OCI-LY7 (cell line): Measurements from ENCODE around the gene PPIG. TPM values are rescaled to one million over a fixed set of nuclear protein-coding genes. Genes with fewer than 3 reads are reported as not detected.
"Not testable (repeated sequence)": the region's sequence is repeated elsewhere in the genome, so short reads cannot be mapped to it uniquely, and the experiment has no call there.

ENCODE experiments used
- BruUV-seq: library from RNA; stranded (reverse); fragments of 400-500 nt; replicated peaks from 2 replicates; lab custom pipeline; 2021; lab: Mats Ljungman, UMichigan
- CTCF ChIA-PET: fragments of 300-600 bp; sonication (Branson Sonifier 250); formaldehyde crosslinking; loops from one replicate; lab custom pipeline; 2022; ENCODE audit warnings: antibody characterized with exemption; ENCODE audit not compliant: unreplicated experiment; lab: Charles Lee
- POLR2A ChIA-PET: fragments of 300-600 bp; sonication (Branson Sonifier 250); formaldehyde crosslinking; loops from one replicate; lab custom pipeline; 2022; ENCODE audit warnings: antibody characterized with exemption; lab: Charles Lee
- DNase-seq: peaks from one replicate; pipeline ENCODE4 v3.0.0-alpha.2; 2015; ENCODE audit warnings: low spot score
- H2AFZ ChIP-seq: fragments of 200-600 bp; sonication (generic), shearing (Covaris generic); 2 replicates; pipeline ENCODE4 v1.6.1; 2014; ENCODE audit warnings: mild to moderate bottlenecking, antibody characterized with exemption, low read length, moderate library complexity
- H3K27ac ChIP-seq: fragments of 200-600 bp; sonication (generic); 2 replicates; pipeline ENCODE4 v1.5.1; 2014; ENCODE audit warnings: mixed run types, low read depth, mild to moderate bottlenecking, moderate library complexity, low read length, inconsistent platforms; ENCODE audit not compliant: poor library complexity, severe bottlenecking
- H3K36me3 ChIP-seq: fragments of 200-600 bp; sonication (generic); 2 replicates; pipeline ENCODE4 v1.6.1; 2014; ENCODE audit warnings: mild to moderate bottlenecking, antibody characterized with exemption, low read length, moderate library complexity, mixed read lengths; ENCODE audit not compliant: insufficient read depth
- H3K4me1 ChIP-seq: fragments of 200-600 bp; sonication (generic); 2 replicates; pipeline ENCODE4 v1.5.1; 2014; ENCODE audit warnings: mild to moderate bottlenecking, low read length; ENCODE audit not compliant: insufficient read depth, poor library complexity, severe bottlenecking
- H3K4me2 ChIP-seq: fragments of 200-600 bp; sonication (generic); 2 replicates; pipeline ENCODE4 v1.6.1; 2014; ENCODE audit warnings: mild to moderate bottlenecking, low read length
- H3K4me3 ChIP-seq: fragments of 200-600 bp; sonication (generic); 2 replicates; pipeline ENCODE4 v1.5.1; 2014; ENCODE audit warnings: mild to moderate bottlenecking, low read depth, low read length; ENCODE audit not compliant: poor library complexity, severe bottlenecking
- H3K79me2 ChIP-seq: fragments of 200-600 bp; sonication (generic); 2 replicates; pipeline ENCODE4 v1.6.1; 2016; ENCODE audit warnings: low read depth, mild to moderate bottlenecking, low read length, moderate library complexity, mixed read lengths; ENCODE audit not compliant: insufficient read depth
- H3K9me2 ChIP-seq: fragments of 200-600 bp; sonication (generic); 2 replicates; pipeline ENCODE4 v1.6.1; 2016; ENCODE audit warnings: mild to moderate bottlenecking, low read length, mixed read lengths; ENCODE audit not compliant: insufficient read depth
- H3K9me3 ChIP-seq: fragments of 200-600 bp; sonication (generic); 2 replicates; pipeline ENCODE4 v1.6.1; 2014; ENCODE audit warnings: mild to moderate bottlenecking, mixed run types, low read length, mixed read lengths
- H4K20me1 ChIP-seq: fragments of 200-600 bp; sonication (generic); 2 replicates; pipeline ENCODE4 v1.6.1; 2014; ENCODE audit warnings: mild to moderate bottlenecking, antibody characterized with exemption, low read length, moderate library complexity, mixed read lengths; ENCODE audit not compliant: insufficient read depth
- EZH2phosphoT487 ChIP-seq: fragments of 200-600 bp; sonication (generic); IDR thresholded peaks from 2 replicates; pipeline ENCODE4 v1.6.1; 2018; ENCODE audit warnings: low read depth, borderline replicate concordance, mild to moderate bottlenecking, mixed run types, antibody characterized with exemption, low read length, moderate library complexity, mixed read lengths
- intact Hi-C: fragments of 100-400 bp; cut with micrococcal nuclease; formaldehyde crosslinking; loops from one replicate; pipeline ENCODE4 v1.10.0; 2022; ENCODE audit not compliant: unreplicated experiment
- total RNA-seq, 2 experiments: library from RNA; depleted of rRNA in 1 of 2; stranded (reverse); fragments of >200 nt in 1 of 2; shearing (Covaris generic) in 1 of 2; gene quantifications; 2 replicates each; pipeline ENCODE4 v1.2.3, GENCODE V29; 2014 to 2022
- TF ChIP-seq, protein P1 (sequence below): fragments of 200-600 bp; sonication (generic); conservative IDR thresholded peaks from 2 replicates; pipeline ENCODE4 v1.5.1; 2014; ENCODE audit warnings: mild to moderate bottlenecking, antibody characterized with exemption, low read length, moderate library complexity, mixed read lengths

The PPIG gene
- total RNA-seq, 2 experiments from 2014 or later: 33.5 to 65.7 TPM

DNA sequence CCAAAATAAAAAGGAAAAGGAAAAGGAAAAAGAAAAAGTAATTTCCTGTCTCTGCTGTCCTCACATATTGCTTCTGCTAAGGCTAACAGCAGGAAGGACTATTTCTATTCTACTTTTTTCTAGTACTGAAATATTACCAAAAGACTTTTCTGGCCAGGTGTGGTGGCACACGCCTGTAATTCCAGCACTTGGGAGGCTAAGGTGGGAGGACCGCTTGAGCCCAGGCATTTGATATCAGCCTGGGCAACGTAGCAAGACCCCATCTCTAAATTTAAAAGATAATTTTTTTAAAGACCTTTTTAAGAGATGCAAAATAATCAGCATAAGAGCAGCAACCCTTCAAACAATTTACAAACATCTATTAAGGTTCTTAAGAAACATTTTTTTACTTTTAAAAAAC, 41.7 kb upstream of the PPIG start:
- Histone ChIP-seq H3K9me2 (no peaks in the 10 kb centered on the region), H2AFZ (no peak overlapping the region), H3K36me3 (peaks cover 62% of the 10 kb centered on the region), H3K9me3 (no peaks in the 10 kb centered on the region), H3K4me3 (no peak overlapping the region), H3K79me2 (no peaks in the 10 kb centered on the region), H4K20me1 (no peaks in the 10 kb centered on the region), H3K27ac (no peak overlapping the region), H3K4me1 (no peaks in the 10 kb centered on the region), H3K4me2 (no peak overlapping the region)
- no peak for DNase-seq
- ChIA-PET POLR2A (no interaction called here), CTCF (no interaction called here)
- intact Hi-C loops: no loop called here
- BruUV-seq: no TSS peak
- no peak for TF ChIP-seq EZH2phosphoT487
- TF ChIP-seq, protein P1, sequence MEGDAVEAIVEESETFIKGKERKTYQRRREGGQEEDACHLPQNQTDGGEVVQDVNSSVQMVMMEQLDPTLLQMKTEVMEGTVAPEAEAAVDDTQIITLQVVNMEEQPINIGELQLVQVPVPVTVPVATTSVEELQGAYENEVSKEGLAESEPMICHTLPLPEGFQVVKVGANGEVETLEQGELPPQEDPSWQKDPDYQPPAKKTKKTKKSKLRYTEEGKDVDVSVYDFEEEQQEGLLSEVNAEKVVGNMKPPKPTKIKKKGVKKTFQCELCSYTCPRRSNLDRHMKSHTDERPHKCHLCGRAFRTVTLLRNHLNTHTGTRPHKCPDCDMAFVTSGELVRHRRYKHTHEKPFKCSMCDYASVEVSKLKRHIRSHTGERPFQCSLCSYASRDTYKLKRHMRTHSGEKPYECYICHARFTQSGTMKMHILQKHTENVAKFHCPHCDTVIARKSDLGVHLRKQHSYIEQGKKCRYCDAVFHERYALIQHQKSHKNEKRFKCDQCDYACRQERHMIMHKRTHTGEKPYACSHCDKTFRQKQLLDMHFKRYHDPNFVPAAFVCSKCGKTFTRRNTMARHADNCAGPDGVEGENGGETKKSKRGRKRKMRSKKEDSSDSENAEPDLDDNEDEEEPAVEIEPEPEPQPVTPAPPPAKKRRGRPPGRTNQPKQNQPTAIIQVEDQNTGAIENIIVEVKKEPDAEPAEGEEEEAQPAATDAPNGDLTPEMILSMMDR: no peak

DNA sequence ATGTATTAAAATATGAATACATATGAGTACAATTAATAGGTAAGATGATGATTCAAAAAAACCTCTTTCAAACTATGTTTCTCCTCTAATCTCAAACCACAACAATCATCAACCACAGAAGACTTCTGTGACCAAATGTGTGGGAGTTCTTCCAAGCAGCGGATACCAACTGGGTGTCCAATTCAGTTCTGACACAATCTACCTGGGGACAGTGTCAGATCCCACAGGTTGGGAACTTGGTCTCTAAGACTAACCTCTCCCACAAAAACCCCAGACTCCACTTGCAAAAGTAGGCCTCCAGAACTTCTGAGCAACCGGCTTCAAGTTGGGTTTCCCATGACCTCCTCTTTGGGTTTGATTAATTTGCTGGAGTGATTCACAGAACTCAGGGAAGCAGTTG, 37.4 kb upstream of the PPIG start:
- Histone ChIP-seq H2AFZ (no peak overlapping the region), H3K36me3 (peaks cover 68% of the 10 kb centered on the region), H3K4me3 (no peak overlapping the region), H3K79me2 (no peaks in the 10 kb centered on the region), H3K27ac (no peak overlapping the region), H3K4me1 (no peaks in the 10 kb centered on the region), H4K20me1 (no peaks in the 10 kb centered on the region), H3K9me2 (no peaks in the 10 kb centered on the region), H3K9me3 (no peaks in the 10 kb centered on the region), H3K4me2 (no peak overlapping the region)
- BruUV-seq: no TSS peak
- TF ChIP-seq EZH2phosphoT487: no peak
- TF ChIP-seq, protein P1: no peak
- ChIA-PET CTCF (no interaction called here), POLR2A (no interaction called here)
- intact Hi-C loops: no loop called here
- DNase-seq: no peak

DNA sequence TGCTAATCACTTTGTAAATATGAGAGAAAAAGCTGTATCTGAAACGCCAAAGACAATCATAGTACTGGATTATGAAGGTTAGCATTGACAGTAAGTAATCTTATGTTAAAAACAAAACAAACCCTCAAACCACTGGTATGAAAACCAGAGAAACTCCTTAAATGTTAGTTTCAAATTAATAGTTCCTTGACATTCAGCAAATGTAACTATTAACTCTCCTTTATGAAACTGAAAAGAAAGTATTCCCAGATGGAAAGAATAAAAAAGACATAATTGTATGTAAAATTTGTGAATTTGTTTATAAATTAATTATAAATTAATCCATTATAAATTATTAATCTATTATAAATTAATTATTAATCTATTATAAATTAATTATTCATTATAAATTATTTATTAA, 22.8 kb upstream of the PPIG start:
- H3K9me2 ChIP-seq: no peaks in the 10 kb centered on the region
- TF ChIP-seq EZH2phosphoT487: no peak
- TF ChIP-seq, protein P1: no peak
- no peak overlapping the region for H2AFZ ChIP-seq
- H3K79me2 ChIP-seq: peaks cover 3% of the 10 kb centered on the region; the same call in 1 of the 2 replicates
- H3K36me3 ChIP-seq: peaks cover 68% of the 10 kb centered on the region
- no peaks in the 10 kb centered on the region for H3K9me3 ChIP-seq
- H3K4me2 ChIP-seq: no peak overlapping the region
- no TSS peak for BruUV-seq
- H3K27ac ChIP-seq: no peak overlapping the region
- DNase-seq: peak; percentile 11
- no peaks in the 10 kb centered on the region for H4K20me1 ChIP-seq
- H3K4me1 ChIP-seq: no peaks in the 10 kb centered on the region
- ChIA-PET CTCF (no interaction called here), POLR2A (interaction anchor here (0.6 kb wide), 1 partner anchor 119 kb away, joined by 3 read pairs; no protein-coding TSS in a partner anchor)
- no peak overlapping the region for H3K4me3 ChIP-seq
- intact Hi-C loops: no loop called here

DNA sequence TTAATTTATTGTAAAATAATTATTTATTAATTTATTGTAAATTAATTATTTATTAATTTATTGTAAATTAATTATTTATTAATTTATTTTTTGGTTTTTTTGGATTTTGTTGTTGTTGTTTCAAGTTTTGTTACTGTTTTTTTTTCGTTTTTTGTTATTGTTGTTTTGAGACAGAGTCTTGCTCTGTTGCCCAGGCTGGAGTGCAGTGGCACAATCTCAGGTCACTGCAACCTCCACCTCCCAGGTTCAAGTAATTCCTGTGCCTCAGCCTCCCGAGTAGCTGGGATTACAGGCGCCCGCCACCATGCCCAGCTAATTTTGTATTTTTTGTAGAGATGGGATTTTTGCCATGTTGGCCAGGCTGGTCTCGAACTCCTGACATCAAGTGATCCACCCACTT, 22.1 kb upstream of the PPIG start:
- H3K27ac ChIP-seq, H3K4me2 ChIP-seq, H3K4me1 ChIP-seq, BruUV-seq, H3K9me3 ChIP-seq, H2AFZ ChIP-seq, intact Hi-C loops, H4K20me1 ChIP-seq, H3K9me2 ChIP-seq, DNase-seq, H3K79me2 ChIP-seq, H3K4me3 ChIP-seq: not testable (repeated sequence)
- POLR2A ChIA-PET: interaction anchor here (0.8 kb wide), 1 partner anchor 74 kb away, joined by 3 read pairs; no protein-coding TSS in a partner anchor
- CTCF ChIA-PET: interaction anchor here (1.0 kb wide), 1 partner anchor 34 kb away, joined by 3 read pairs; no protein-coding TSS in a partner anchor
- H3K36me3 ChIP-seq: peaks cover 70% of the 10 kb centered on the region
